ENCODE results near the gene ACVR1. TPM values are rescaled to one million over a fixed set of nuclear protein-coding genes. Genes with fewer than 3 reads are reported as not detected.
A peak's percentile ranks its signal among the peaks of the same experiment; 100 is the strongest.

ACVR1 gene
- total RNA-seq, 2 experiments from 2014 or later = 13.4 to 16.1 TPM

DNA sequence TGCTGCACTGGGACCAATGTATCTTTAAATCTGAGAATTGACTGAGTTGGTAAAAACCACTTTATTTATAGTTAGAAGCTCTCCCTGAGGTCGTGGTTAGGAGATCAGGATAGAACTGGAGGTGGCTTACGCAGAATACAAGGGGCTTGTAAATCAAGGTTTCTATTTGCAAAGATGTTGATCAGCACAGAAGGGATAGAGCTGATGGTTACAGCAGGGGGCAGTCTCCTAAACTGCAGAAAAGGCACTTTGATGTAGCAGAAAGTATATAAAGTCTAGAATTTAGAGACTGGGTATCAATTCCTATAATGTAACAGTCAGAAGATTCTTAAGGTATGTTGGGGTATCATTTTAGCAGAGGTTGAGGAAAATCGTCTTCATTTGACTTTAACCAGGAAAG lies 25.2 kb upstream of the ACVR1 start:
- POLR2A ChIA-PET = interaction anchor here (1.0 kb wide), 1 partner anchor 25 kb away, joined by 3 read pairs; the partner anchor contains the start of gene ACVR1
- Mint-ChIP-seq H3K27me3 (no peaks in the 10 kb centered on the region), H3K36me3 (peaks cover 4% of the 10 kb centered on the region), H3K4me3 (no peak overlapping the region), H3K9me3 (peaks cover 1% of the 10 kb centered on the region), H3K4me1 (peaks cover 49% of the 10 kb centered on the region), H3K27ac (no peak overlapping the region)
- DNase-seq = no peak
- ATAC-seq (ENCODE audit: low read depth) = no peak

DNA sequence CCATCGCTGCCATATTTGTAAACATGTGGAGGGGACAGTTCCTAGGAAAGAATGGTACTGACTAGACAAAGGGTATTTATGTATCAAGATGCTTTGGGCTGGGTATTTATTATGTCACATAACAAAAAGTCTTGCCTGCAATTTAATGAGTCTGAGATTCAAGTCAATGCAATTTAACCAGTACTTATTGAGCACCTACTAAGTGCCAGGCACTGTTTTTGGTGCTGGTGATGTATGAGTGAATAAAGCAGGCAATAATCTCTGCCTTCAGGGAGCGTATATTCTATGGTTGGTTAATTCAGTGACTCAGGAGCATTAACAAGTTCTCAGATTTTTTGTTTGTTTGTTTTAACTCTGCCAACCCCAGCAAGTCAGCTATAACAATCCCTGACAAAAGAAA lies 24.6 kb upstream of the ACVR1 start:
- POLR2A ChIA-PET = interaction anchor here (1.0 to 5.7 kb wide), 2 partner anchors 25 kb away, joined by 3 to 89 read pairs; partner anchors contain the start of gene ACVR1
- no peak for DNase-seq
- H3K27me3 Mint-ChIP-seq = no peaks in the 10 kb centered on the region
- peaks cover 53% of the 10 kb centered on the region for H3K4me1 Mint-ChIP-seq
- H3K27ac Mint-ChIP-seq = peak overlapping the region; percentile 100
- H3K4me3 Mint-ChIP-seq = peak overlapping the region; percentile 97
- peaks cover 1% of the 10 kb centered on the region for H3K9me3 Mint-ChIP-seq
- no peak for ATAC-seq (ENCODE audit: low read depth)
- H3K36me3 Mint-ChIP-seq = peaks cover 4% of the 10 kb centered on the region

DNA sequence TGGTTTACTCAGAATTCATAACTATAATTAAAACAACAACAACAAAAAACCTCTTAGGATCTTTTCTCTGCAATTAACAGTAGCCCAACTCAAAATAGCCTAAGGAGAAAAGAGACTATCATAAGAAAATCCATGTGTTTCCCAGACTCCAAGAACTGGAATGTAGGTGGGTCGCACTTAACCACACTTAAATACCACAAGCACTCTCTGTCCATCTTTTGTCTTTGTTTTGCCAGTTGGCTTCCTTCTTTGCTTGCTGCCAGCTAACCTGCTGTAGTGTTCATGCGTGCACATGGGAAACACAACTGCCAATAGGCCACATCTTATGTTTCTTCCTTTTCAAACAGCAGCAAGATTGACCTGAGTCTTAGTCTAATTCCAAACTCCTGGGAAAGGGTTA lies 24.1 kb upstream of the ACVR1 start:
- Mint-ChIP-seq H3K4me1 (peaks cover 56% of the 10 kb centered on the region), H3K36me3 (peaks cover 4% of the 10 kb centered on the region), H3K27ac (peak overlapping the region; percentile 100), H3K9me3 (peaks cover 1% of the 10 kb centered on the region), H3K4me3 (peak overlapping the region; percentile 97), H3K27me3 (no peaks in the 10 kb centered on the region)
- ATAC-seq (ENCODE audit: low read depth) = no peak
- POLR2A ChIA-PET = interaction anchor here (1.1 to 5.7 kb wide), 2 partner anchors 24 to 557 kb away, joined by 3 to 89 read pairs; partner anchors contain the start of genes ACVR1, CCDC148 and PKP4
- no peak for DNase-seq

DNA sequence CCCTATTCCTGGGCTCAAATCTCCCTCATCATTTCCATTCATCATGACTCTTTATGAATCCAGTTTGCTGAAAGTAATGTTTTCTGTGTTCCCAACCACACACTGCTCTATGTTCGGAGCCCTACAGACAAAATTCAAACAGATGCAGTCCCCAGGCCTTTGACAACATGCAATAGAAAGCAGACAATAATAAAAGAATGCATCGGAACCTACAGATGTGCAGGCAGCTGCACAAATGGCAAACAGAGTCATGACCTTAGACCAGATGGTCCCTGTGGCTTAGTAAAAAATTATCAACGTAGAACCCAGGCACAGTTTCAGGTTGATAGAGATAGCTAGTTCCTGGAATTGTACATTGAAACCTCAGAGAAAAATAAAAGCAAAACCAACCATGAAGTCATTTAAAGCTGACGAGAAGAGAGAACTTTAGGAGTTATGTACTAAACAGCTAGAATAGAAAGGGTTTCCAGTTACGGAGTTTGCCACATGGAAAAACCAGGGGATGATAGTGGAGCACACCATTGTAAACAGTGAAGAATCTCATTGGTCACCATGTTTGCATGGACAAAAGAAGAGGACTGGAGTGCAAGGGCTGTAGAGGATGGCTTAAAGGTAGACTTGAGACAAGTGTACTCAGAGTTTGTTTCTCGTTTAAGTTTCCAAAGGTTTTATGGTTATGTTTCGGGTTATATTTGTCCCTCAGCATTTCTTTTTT lies 23.2 kb upstream of the ACVR1 start:
- Mint-ChIP-seq H3K36me3 (peaks cover 4% of the 10 kb centered on the region), H3K27me3 (no peaks in the 10 kb centered on the region), H3K27ac (peak overlapping the region; percentile 100), H3K4me3 (peak overlapping the region; percentile 97), H3K4me1 (peaks cover 56% of the 10 kb centered on the region), H3K9me3 (peaks cover 1% of the 10 kb centered on the region)
- no peak for DNase-seq
- ATAC-seq (ENCODE audit: low read depth) = peak; percentile 41
- POLR2A ChIA-PET = interaction anchor here (0.8 to 5.7 kb wide), 8 partner anchors 23 to 1566 kb away, joined by 3 to 89 read pairs (median 4); partner anchors contain the start of genes ACVR1, CCDC148, CYTIP and PKP4

DNA sequence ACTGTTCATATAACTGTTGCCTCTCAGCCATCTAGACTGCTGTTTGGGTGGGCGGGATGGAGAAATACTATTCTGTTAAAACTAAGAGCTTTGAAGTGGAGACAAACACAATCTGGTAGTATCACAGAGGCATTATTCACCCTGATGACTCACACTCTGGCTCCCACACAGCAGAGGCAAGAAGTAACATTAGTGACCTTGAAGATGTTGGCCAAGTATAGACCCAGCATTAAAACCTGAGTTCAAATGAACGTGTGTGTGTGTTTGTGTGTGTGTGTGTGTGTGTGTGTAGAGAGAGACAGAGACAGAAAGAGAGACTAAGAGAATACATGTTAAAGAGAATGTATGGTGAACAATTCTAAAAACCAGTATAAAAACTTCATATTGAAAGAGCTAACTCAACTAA lies 22.5 kb upstream of the ACVR1 start:
- POLR2A ChIA-PET = interaction anchor here (0.8 to 5.7 kb wide), 8 partner anchors 23 to 1565 kb away, joined by 3 to 89 read pairs (median 6); partner anchors contain the start of genes ACVR1 and CYTIP
- peaks cover 60% of the 10 kb centered on the region for H3K4me1 Mint-ChIP-seq
- peak; percentile 62 for ATAC-seq (ENCODE audit: low read depth)
- no peaks in the 10 kb centered on the region for H3K27me3 Mint-ChIP-seq
- H3K36me3 Mint-ChIP-seq = peaks cover 5% of the 10 kb centered on the region
- H3K27ac Mint-ChIP-seq = peak overlapping the region; percentile 100
- no peak for DNase-seq
- H3K4me3 Mint-ChIP-seq = peak overlapping the region; percentile 97
- H3K9me3 Mint-ChIP-seq = peaks cover 1% of the 10 kb centered on the region

DNA sequence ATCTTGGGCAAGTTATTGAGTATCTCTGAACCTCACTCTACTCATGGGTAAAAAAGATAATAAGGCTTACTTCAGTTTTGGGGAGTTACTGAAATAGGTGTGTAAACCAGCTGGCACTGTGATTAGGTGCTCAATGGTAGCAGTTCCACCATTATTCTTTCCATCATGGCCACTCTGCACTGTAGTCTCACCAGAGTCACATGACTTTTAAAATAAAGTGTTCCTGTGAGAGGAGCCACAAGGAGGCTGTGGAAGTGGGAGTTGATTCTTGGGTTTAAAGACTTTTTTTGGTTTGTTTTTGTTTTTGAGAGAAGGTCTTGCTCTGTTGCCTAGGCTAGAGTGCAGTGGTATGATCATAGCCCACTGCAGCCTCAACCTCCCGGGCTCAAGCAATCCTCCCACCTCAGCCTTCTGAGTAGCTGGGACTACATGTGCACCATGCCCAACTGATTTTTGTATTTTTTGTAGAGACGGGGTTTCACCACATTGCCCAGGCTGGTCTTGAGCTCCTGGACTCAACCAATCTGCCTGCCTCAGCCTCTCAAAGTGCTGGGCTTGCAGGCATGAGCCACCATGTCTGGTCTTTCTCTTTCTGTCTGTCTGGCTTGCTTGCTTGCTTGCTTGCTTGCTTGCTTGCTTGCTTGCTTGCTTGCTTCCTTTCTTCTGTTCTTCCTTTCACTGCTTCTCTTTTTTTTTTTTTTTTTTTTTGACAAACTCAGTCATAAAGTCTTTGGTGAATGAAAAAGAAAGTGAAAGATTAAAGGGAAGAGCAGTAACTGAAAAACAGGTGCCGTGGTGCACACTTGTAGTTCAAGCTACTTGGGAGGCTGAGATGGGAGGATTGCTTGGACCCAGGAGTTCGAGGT lies 21.2 kb upstream of the ACVR1 start:
- H3K27ac Mint-ChIP-seq = peak overlapping the region; percentile 100
- H3K27me3 Mint-ChIP-seq = no peaks in the 10 kb centered on the region
- peaks cover 1% of the 10 kb centered on the region for H3K9me3 Mint-ChIP-seq
- peak; percentile 53 for ATAC-seq (ENCODE audit: low read depth)
- POLR2A ChIA-PET = interaction anchor here (0.7 to 5.7 kb wide), 11 partner anchors 21 to 458 kb away, joined by 3 to 89 read pairs (median 5); partner anchors contain the start of genes ACVR1 and CYTIP
- peak overlapping the region; percentile 97 for H3K4me3 Mint-ChIP-seq
- DNase-seq = peak; percentile 62
- H3K4me1 Mint-ChIP-seq = peaks cover 60% of the 10 kb centered on the region
- peaks cover 7% of the 10 kb centered on the region for H3K36me3 Mint-ChIP-seq

DNA sequence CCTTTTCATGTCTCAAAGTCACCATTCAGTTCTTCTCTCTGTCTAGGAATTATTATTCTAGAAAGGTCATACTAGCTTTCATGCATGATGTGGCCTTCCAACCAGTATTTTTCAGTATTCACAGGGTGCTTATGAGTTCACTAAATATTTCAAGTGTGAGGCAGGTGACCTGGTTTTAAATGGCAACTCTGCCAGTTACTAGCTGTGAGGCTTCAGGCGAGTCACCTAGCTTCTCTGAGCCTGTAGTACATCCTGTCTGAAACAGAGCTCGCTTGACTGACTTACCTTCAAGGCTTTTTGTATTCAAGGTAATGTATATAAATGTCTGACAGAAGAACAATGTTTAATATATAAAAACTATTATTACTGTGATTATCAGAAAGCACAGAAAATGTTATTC lies 19.4 kb upstream of the ACVR1 start:
- no peak overlapping the region for H3K27ac Mint-ChIP-seq
- DNase-seq = no peak
- POLR2A ChIA-PET = interaction anchor here (5.7 kb wide), 1 partner anchor 20 kb away, joined by 89 read pairs; the partner anchor contains the start of gene ACVR1
- H3K4me3 Mint-ChIP-seq = no peak overlapping the region
- ATAC-seq (ENCODE audit: low read depth) = no peak
- H3K9me3 Mint-ChIP-seq = peaks cover 1% of the 10 kb centered on the region
- peaks cover 62% of the 10 kb centered on the region for H3K4me1 Mint-ChIP-seq
- H3K27me3 Mint-ChIP-seq = no peaks in the 10 kb centered on the region
- H3K36me3 Mint-ChIP-seq = peaks cover 7% of the 10 kb centered on the region

DNA sequence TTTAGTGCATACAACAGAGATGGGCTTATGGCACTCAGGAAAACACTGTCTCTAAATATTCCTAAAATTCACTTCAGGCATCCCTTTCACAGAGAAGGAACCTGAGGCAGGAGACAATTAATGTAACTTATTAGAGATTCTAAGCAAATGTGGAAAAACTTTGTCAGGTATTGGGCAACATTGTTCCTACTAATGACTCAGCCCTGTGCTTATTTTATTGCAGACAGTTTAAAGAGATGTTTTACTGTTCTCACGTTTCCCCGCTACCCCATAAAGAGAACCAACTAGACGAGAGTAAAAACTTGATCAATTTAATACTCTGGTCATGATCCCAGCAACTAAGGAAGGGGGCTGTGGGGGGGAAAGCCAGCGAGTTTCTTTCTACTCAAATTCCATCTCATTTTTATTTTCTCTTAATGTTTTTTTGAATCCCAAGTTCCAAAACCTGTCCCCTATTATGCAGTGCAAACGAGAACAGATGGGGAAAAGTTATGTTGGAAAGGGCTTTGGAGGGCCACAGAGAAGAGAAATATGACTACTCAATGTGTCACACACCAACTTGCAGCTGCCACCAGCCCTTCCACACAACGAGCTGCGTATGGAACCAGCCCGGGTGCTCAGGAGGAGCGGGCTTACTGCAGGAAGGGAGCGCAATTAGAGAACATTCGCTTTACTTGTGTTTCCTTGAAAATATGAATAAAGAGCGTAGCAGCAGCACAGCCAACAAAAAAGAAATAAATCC lies 18.7 kb upstream of the ACVR1 start:
- Mint-ChIP-seq H3K36me3 (peaks cover 7% of the 10 kb centered on the region), H3K4me3 (no peak overlapping the region), H3K4me1 (peaks cover 56% of the 10 kb centered on the region), H3K27me3 (no peaks in the 10 kb centered on the region), H3K9me3 (peaks cover 1% of the 10 kb centered on the region), H3K27ac (no peak overlapping the region)
- DNase-seq (no peak), ATAC-seq (ENCODE audit: low read depth) (no peak)
- POLR2A ChIA-PET = interaction anchor here (5.7 kb wide), 1 partner anchor 19 kb away, joined by 89 read pairs; the partner anchor contains the start of gene ACVR1

DNA sequence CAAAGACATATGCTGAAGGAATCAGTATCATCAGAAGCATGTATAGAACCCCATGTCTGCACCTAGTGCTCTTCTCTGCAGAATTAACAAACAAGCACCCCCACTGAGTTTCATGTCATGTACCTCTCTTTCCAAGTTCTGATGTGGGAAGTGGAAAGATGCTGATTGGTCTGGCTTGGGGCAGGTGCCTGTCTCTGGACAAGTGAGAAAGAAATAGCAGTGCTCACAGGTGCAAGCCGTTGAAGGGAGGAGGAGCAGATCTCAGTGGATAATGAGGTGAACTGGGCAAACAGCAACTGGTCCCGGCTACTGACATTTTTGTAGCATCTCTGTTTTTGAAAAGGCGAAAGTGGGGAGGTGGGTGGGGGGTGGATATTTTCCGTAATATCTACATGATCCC lies 17.5 kb upstream of the ACVR1 start:
- DNase-seq = no peak
- POLR2A ChIA-PET = no interaction called here
- no peak overlapping the region for H3K4me3 Mint-ChIP-seq
- no peak for ATAC-seq (ENCODE audit: low read depth)
- peaks cover 45% of the 10 kb centered on the region for H3K4me1 Mint-ChIP-seq
- no peaks in the 10 kb centered on the region for H3K27me3 Mint-ChIP-seq
- no peak overlapping the region for H3K27ac Mint-ChIP-seq
- H3K9me3 Mint-ChIP-seq = peaks cover 4% of the 10 kb centered on the region
- H3K36me3 Mint-ChIP-seq = peaks cover 7% of the 10 kb centered on the region

DNA sequence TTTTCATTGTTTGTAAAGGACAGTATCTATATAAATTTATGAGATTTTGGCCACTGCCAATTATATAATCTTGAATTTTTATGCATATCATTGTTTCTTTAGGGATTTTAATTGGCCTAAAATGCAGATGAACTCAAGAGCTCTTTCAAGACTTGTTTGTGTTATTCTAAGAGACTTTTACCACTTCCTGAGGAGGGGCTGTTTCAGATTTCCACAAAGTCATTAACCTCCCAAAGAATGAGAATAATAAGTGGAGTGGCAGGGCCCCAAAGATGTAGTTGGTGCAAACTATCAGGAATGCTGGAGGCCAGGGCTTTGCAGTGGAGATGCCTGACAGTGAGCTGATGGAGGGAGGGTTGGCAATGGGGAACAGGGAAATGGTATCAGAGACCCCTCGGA lies 15.5 kb upstream of the ACVR1 start:
- peaks cover 3% of the 10 kb centered on the region for H3K9me3 Mint-ChIP-seq
- no peak for ATAC-seq (ENCODE audit: low read depth)
- peaks cover 5% of the 10 kb centered on the region for H3K36me3 Mint-ChIP-seq
- H3K4me1 Mint-ChIP-seq = peaks cover 28% of the 10 kb centered on the region
- no peak for DNase-seq
- H3K4me3 Mint-ChIP-seq = peak overlapping the region; percentile 33
- H3K27me3 Mint-ChIP-seq = no peaks in the 10 kb centered on the region
- POLR2A ChIA-PET = interaction anchor here (1.3 to 1.5 kb wide), 2 partner anchors 15 to 17 kb away, joined by 4 to 7 read pairs; partner anchors contain the start of gene ACVR1
- H3K27ac Mint-ChIP-seq = peak overlapping the region; percentile 35

DNA sequence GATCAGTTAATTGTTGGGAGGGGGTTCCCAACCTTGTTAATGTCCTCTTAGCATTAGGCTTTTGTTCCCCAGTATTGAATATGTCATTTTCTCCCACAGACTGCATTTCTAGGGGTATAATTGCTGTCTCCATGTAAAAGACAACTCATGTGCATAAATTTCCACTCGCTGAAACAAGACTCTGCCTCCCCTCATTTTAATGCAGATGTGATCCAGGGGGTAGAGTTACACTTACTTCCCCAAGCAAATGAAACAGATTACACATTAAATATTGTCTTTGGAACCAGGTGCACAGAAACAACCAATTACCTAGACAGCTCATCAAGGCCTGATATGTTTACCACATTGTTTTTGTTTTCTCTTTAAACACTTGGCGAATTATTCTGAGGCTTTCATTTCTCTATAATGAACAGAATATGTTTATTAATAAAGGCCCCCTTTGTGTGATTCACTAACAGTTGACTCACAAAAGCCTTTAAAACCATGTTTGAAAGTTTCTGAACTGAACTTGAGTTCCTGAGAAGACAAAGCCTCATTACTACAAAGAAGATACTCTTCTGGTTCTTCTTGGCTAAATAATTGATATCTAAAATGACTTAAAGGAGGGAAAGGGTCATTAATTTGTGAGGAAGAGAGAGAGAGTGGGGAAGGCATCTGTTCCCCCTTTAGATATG lies 15.0 kb upstream of the ACVR1 start:
- H3K9me3 Mint-ChIP-seq = peaks cover 3% of the 10 kb centered on the region
- POLR2A ChIA-PET = interaction anchor here (1.5 kb wide), 1 partner anchor 15 kb away, joined by 7 read pairs; the partner anchor contains the start of gene ACVR1
- no peaks in the 10 kb centered on the region for H3K27me3 Mint-ChIP-seq
- DNase-seq = no peak
- H3K4me3 Mint-ChIP-seq = peak overlapping the region; percentile 48
- peaks cover 22% of the 10 kb centered on the region for H3K4me1 Mint-ChIP-seq
- ATAC-seq (ENCODE audit: low read depth) = no peak
- H3K27ac Mint-ChIP-seq = peak overlapping the region; percentile 69
- H3K36me3 Mint-ChIP-seq = peaks cover 5% of the 10 kb centered on the region

DNA sequence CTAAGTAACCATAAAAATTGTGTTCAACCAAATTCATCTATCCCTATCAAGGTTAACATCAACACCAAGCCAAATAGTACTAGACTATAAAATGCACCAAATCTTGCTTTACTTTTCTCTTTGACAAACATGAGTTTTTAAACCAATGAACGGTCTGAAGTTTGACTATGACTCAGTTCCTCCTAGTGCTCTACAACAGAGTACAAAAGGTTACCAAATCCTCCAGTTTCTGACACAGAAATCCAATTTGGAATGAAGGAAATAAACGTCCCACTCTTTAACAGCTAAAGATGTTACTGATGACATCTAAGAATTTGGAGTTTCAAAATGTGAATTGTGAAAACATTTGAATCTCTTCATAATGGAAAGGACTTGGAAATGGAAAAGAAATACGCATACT lies 11.8 kb upstream of the ACVR1 start:
- Mint-ChIP-seq H3K4me3 (no peak overlapping the region), H3K36me3 (peaks cover 5% of the 10 kb centered on the region), H3K4me1 (peaks cover 14% of the 10 kb centered on the region), H3K9me3 (peaks cover 3% of the 10 kb centered on the region), H3K27me3 (peaks cover 2% of the 10 kb centered on the region), H3K27ac (no peak overlapping the region)
- no peak for ATAC-seq (ENCODE audit: low read depth)
- DNase-seq = no peak
- POLR2A ChIA-PET = no interaction called here

All from activated naive CD8-positive, alpha-beta T cell treated with anti-CD3 and anti-CD28 coated beads, Interleukin-2, amount 10 ng/mL, durations not matched to agents 7 days and 5 days (primary cell).